ENCODE results near the gene TXNDC2.

- TF ChIP-seq EZH2 (IDR thresholded peaks at IDR 0.05): no peak
- TF ChIP-seq POLR2AphosphoS5 (IDR thresholded peaks at IDR 0.05; ENCODE audit: borderline replicate concordance, low read depth, low read length): no peak
These were observed 18.6 kb upstream of the TXNDC2 start for GRCh38 chr18:9867071-9867594.

Data from SK-N-MC (cell line).